ENCODE measurements around the gene TMUB2.

The TMUB2 gene

GRCh38 chr17:44219616-44220212 is 32.9 kb downstream of the TMUB2 start, which contains the start of gene UBTF:
Gene UBTF, minus strand, starts transcription at chr17:44219675. Its CDS starts 1,446 bp downstream, at chr17:44218229.
- no peaks in the 10 kb centered on the region for H3K9me3 ChIP-seq (ENCODE audit: control insufficient read depth, insufficient read depth, low read depth, low read length)
- H3K27ac ChIP-seq (ENCODE audit: extremely low read depth, low read depth, low read length) = peak within 1 kb of the TSS; percentile 100
- peak within 1 kb of the TSS; percentile 79 for H3K4me3 ChIP-seq (ENCODE audit: low read depth, low read length)
- H3K36me3 ChIP-seq (ENCODE audit: control insufficient read depth in 2 of 2, insufficient read depth in 1 of 2, low read length in 2 of 2) = peaks cover 10 to 27% of the 10 kb centered on the region in 2 experiments; a peak in 2 of 3 replicates
- TF ChIP-seq ZNF76 (tag by site-specific recombination; IDR thresholded peaks at IDR 0.05; ENCODE audit: borderline replicate concordance, low read depth) (no peak), HOXC10 (CRISPR knock-in tag; IDR thresholded peaks at IDR 0.05) (no peak), ZBTB7A (tag by site-specific recombination; IDR thresholded peaks at IDR 0.05; ENCODE audit: low read depth) (no peak), ZNF221 (tag by site-specific recombination; IDR thresholded peaks at IDR 0.05; ENCODE audit: borderline replicate concordance) (no peak), IKZF3 (tag by site-specific recombination; IDR thresholded peaks at IDR 0.05) (0 out of 2 replicates have a peak, but pooled peaks have one; percentile 7), ZNF155 (tag by site-specific recombination; IDR thresholded peaks at IDR 0.05) (no peak), ZNF639 (tag by site-specific recombination; IDR thresholded peaks at IDR 0.05) (no peak), ZNF398 (tag by site-specific recombination; IDR thresholded peaks at IDR 0.05) (peak; percentile 89), ZNF785 (tag by site-specific recombination; IDR thresholded peaks at IDR 0.05) (no peak), GLIS1 (tag by site-specific recombination; IDR thresholded peaks at IDR 0.05) (peak; percentile 74; the same call in 1 of the 2 replicates), ZFP37 (tag by site-specific recombination; IDR thresholded peaks at IDR 0.05) (no peak)
- POLR2A ChIA-PET = interaction anchor here (0.6 to 3.4 kb wide), 18 partner anchors 9 to 711 kb away, joined by 3 to 38 read pairs (median 6); partner anchors contain the start of genes ATXN7L3, DBF4B, GRN and HDAC5
- H3K4me1 ChIP-seq (ENCODE audit: control insufficient read depth, insufficient read depth, low read length) = peaks cover 11% of the 10 kb centered on the region
- CTCF ChIA-PET = interaction anchor here (0.7 to 4.4 kb wide), 4 partner anchors 12 to 459 kb away, joined by 3 to 33 read pairs (median 8); no protein-coding TSS in a partner anchor

GRCh38 chr17:44220213-44221083 is 33.7 kb downstream of the TMUB2 start:
- Histone ChIP-seq H3K4me1 (ENCODE audit: control insufficient read depth, insufficient read depth, low read length) (peaks cover 11% of the 10 kb centered on the region), H3K36me3 (ENCODE audit: control insufficient read depth in 2 of 2, insufficient read depth in 1 of 2, low read length in 2 of 2) (peaks cover 3 to 20% of the 10 kb centered on the region in 2 experiments; a peak in 2 of 3 replicates), H3K27ac (ENCODE audit: extremely low read depth, low read depth, low read length) (peak overlapping the region; percentile 100), H3K4me3 (ENCODE audit: low read depth, low read length) (peak overlapping the region; percentile 79), H3K9me3 (ENCODE audit: control insufficient read depth, insufficient read depth, low read depth, low read length) (no peaks in the 10 kb centered on the region)
- POLR2A ChIA-PET = interaction anchor here (0.6 to 3.4 kb wide), 32 partner anchors 10 to 519 kb away, joined by 3 to 38 read pairs (median 5); partner anchors contain the start of genes ATXN7L3, DBF4B, FAM171A2 and FZD2
- CTCF ChIA-PET = interaction anchor here (0.7 to 4.4 kb wide), 8 partner anchors 11 to 460 kb away, joined by 3 to 33 read pairs (median 4); partner anchors contain the start of gene TMUB2
- TF ChIP-seq ZBTB11 (tag by site-specific recombination; conservative IDR thresholded peaks at IDR 0.05; ENCODE audit: low read depth) (peak; percentile 43; the same call in 1 of the 2 replicates), MZF1 (tag by site-specific recombination; IDR thresholded peaks at IDR 0.05; ENCODE audit: borderline replicate concordance) (0 out of 2 replicates have a peak, but pooled peaks have one; percentile 40), ZFP37 (tag by site-specific recombination; IDR thresholded peaks at IDR 0.05) (peak; percentile 66; the same call in 1 of the 2 replicates), PATZ1 (tag by site-specific recombination; IDR thresholded peaks at IDR 0.05) (peak; percentile 91), ZBTB6 (tag by site-specific recombination; IDR thresholded peaks at IDR 0.05) (peak; percentile 57), RBAK (tag by site-specific recombination; IDR thresholded peaks at IDR 0.05) (no peak), YY1 (tag by site-specific recombination; IDR thresholded peaks at IDR 0.05) (no peak; the same call in 1 of the 2 replicates), ZNF23 (tag by site-specific recombination; IDR thresholded peaks at IDR 0.05; ENCODE audit: borderline replicate concordance) (no peak), ZNF362 (tag by site-specific recombination; IDR thresholded peaks at IDR 0.05) (peak; percentile 40; the same call in 1 of the 2 replicates)

All from HEK293 (cell line).